Stimulated activated CD8-positive, alpha-beta memory T cell treated with anti-CD3 and anti-CD28 coated beads, Interleukin-15, amount 100 ng/mL, for 48 hours (primary cell): Measurements from ENCODE around the gene ACTR3C.
"Not testable (repeated sequence)": the region's sequence is repeated elsewhere in the genome, so short reads cannot be mapped to it uniquely, and the experiment has no call there.

Source experiments
- DNase-seq, 2 donors: peaks; one replicate each; pipeline ENCODE4 v3.0.0-alpha.2; 2020; ENCODE audit warnings: low read depth in 2 of 2

The ACTR3C gene

DNA sequence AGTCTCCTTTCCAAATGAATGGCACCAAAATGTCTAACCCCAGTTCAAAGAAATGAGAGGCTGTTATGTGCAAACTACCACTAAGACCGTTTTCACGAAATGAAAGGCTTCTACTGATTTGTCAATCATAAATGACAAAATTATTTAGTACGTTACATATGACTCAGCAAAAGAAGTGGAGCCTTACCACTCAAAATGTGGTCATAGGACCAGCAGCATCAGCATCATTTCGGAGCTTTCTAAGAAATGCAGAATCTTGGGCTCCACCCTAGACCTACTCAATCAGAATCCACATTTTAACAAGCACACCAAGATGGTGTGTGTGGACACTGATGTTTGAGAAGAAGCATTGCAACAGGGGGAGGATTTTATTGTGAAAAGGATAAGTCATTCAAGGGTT, 120.5 kb downstream of the ACTR3C start:
- not testable (repeated sequence) for DNase-seq
